Trophoblast cell (in vitro differentiated cells and primary cell): ENCODE data around the gene PAQR7.

Experiments
- DNase-seq, 2 donors: peaks; one replicate each; pipeline ENCODE4 v3.0.0-alpha.2; 2016
- H2AFZ ChIP-seq: 2 replicates; pipeline ENCODE4 v1.6.1; 2013; ENCODE audit warnings: low read length, moderate library complexity, mild to moderate bottlenecking; ENCODE audit not compliant: insufficient read depth, poor library complexity
- H2AK5ac ChIP-seq: 2 replicates; pipeline ENCODE4 v1.6.1; 2013; ENCODE audit warnings: mild to moderate bottlenecking, low read length
- H2BK120ac ChIP-seq: 2 replicates; pipeline ENCODE4 v1.6.1; 2013; ENCODE audit warnings: low read length, mild to moderate bottlenecking, moderate library complexity; ENCODE audit not compliant: insufficient read depth, poor library complexity
- H2BK12ac ChIP-seq: 2 replicates; pipeline ENCODE4 v1.6.1; 2013; ENCODE audit warnings: mild to moderate bottlenecking, low read length, moderate library complexity
- H2BK5ac ChIP-seq: 2 replicates; pipeline ENCODE4 v1.6.1; 2013; ENCODE audit warnings: low read length, low read depth, moderate library complexity, mild to moderate bottlenecking; ENCODE audit not compliant: poor library complexity
- H3K14ac ChIP-seq: 2 replicates; pipeline ENCODE4 v1.6.1; 2013; ENCODE audit warnings: mild to moderate bottlenecking, low read length
- H3K18ac ChIP-seq: 2 replicates; pipeline ENCODE4 v1.6.1; 2013; ENCODE audit warnings: mild to moderate bottlenecking, low read length
- H3K23ac ChIP-seq: 2 replicates; pipeline ENCODE4 v1.6.1; 2013; ENCODE audit warnings: low read length
- H3K27ac ChIP-seq: 2 replicates; pipeline ENCODE4 v1.5.1; 2013; ENCODE audit warnings: low read depth, mild to moderate bottlenecking, inconsistent platforms, low read length, moderate library complexity
- H3K27me3 ChIP-seq: 2 replicates; pipeline ENCODE4 v1.6.1; 2013; ENCODE audit warnings: inconsistent platforms, mild to moderate bottlenecking, low read length, moderate library complexity; ENCODE audit not compliant: insufficient read depth
- H3K36me3 ChIP-seq, 2 experiments: 1 replicate in 1 of 2; 2 replicates in 1 of 2; pipeline ENCODE4 v1.6.1; 2013; ENCODE audit warnings: low read length in 2 of 2, mild to moderate bottlenecking in 2 of 2, moderate library complexity in 1 of 2; ENCODE audit not compliant: insufficient read depth in 2 of 2, control insufficient read depth in 1 of 2
- H3K4ac ChIP-seq: 2 replicates; pipeline ENCODE4 v1.6.1; 2013; ENCODE audit warnings: low read depth, mild to moderate bottlenecking, low read length, moderate library complexity
- H3K4me1 ChIP-seq, 2 experiments: 1 replicate in 1 of 2; 2 replicates in 1 of 2; pipeline ENCODE4 v1.6.1; 2013; ENCODE audit warnings: low read length in 2 of 2, mild to moderate bottlenecking in 2 of 2, moderate library complexity in 1 of 2; ENCODE audit not compliant: insufficient read depth in 2 of 2, control insufficient read depth in 1 of 2
- H3K4me2 ChIP-seq: 2 replicates; pipeline ENCODE4 v1.6.1; 2013; ENCODE audit warnings: inconsistent platforms, mild to moderate bottlenecking, low read length, moderate library complexity
- H3K4me3 ChIP-seq: 2 replicates; pipeline ENCODE4 v1.5.1; 2013; ENCODE audit warnings: mild to moderate bottlenecking, low read depth, low read length, inconsistent platforms
- H3K79me1 ChIP-seq: one replicate; pipeline ENCODE4 v1.6.1; 2013; ENCODE audit warnings: low read length
- H3K79me2 ChIP-seq: 2 replicates; pipeline ENCODE4 v1.6.1; 2013; ENCODE audit warnings: low read length, mild to moderate bottlenecking; ENCODE audit not compliant: control insufficient read depth, insufficient read depth, poor library complexity
- H3K9ac ChIP-seq: 2 replicates; pipeline ENCODE4 v1.6.1; 2013; ENCODE audit warnings: mild to moderate bottlenecking, low read length
- H3K9me3 ChIP-seq: 2 replicates; pipeline ENCODE4 v1.6.1; 2013; ENCODE audit warnings: low read depth, mild to moderate bottlenecking, control low read depth, inconsistent platforms, low read length; ENCODE audit not compliant: insufficient read depth
- H4K12ac ChIP-seq: 2 replicates; pipeline ENCODE4 v1.6.1; 2013; ENCODE audit warnings: low read depth, mild to moderate bottlenecking, low read length, moderate library complexity
- H4K8ac ChIP-seq: 2 replicates; pipeline ENCODE4 v1.6.1; 2013; ENCODE audit warnings: low read depth, mild to moderate bottlenecking, low read length, moderate library complexity
- H4K91ac ChIP-seq: one replicate; pipeline ENCODE4 v1.6.1; 2013; ENCODE audit warnings: low read depth, mild to moderate bottlenecking, low read length, moderate library complexity
- WGBS: extraction: QIAGEN DNeasy Blood & Tissue Kit; methylation state at CpG from one replicate; pipeline ENCODE4 v1.1.7; 2013; ENCODE audit warnings: missing lambda C conversion rate; ENCODE audit not compliant: insufficient read length, insufficient coverage; ENCODE audit errors: extremely low coverage; 5-methylcytosine and 5-hydroxymethylcytosine counted together

The PAQR7 gene

DNA sequence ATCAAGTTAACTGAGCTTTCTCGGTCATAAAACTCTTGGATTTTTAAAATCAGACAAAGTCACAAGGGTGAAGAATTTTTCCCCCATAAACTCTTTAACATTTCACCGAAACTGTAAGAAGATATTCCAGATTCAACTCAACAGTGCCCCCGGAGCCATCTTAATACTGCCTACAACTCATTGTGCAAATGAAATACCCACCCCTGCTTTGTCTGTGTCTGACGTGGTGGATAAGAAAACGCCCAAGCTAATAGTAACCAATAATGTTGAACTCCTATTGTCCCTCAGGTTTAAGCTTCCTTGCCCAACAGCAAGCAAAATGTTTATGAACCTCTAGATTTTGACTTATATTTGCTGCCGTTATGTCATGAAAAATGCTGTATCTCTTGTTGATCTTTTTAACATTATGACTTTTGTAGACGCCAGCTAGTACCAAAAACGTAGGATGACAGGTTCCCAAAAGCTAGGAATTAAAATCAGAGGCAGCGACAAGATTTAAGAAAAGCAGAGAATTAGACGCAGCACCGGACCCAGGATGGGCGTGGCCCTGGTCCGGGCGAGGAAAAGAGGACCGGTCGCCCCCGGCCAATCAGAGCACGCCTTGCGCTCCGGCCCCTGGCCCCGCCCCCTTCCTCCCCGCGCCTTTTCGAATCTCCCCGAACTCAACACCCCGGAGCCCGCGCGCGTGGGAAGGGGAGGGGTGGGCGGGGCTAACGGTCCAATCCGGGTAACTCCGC, 29.6 kb upstream of the PAQR7 start:
- peak; percentile 67 to 84 for DNase-seq
- no peak overlapping the region for H3K14ac ChIP-seq
- no peak overlapping the region for H2BK12ac ChIP-seq
- H3K36me3 ChIP-seq, result peaks cover 8 to 22% of the 10 kb centered on the region in 2 experiments
- no peak overlapping the region for H3K18ac ChIP-seq
- H2AK5ac ChIP-seq, result no peak overlapping the region
- no peaks in the 10 kb centered on the region for H3K27me3 ChIP-seq
- H2AFZ ChIP-seq, result no peak overlapping the region
- H4K12ac ChIP-seq, result no peak overlapping the region
- peak overlapping the region; percentile 90 for H4K8ac ChIP-seq
- peaks cover 4 to 12% of the 10 kb centered on the region in 2 experiments for H3K4me1 ChIP-seq
- peaks cover 14% of the 10 kb centered on the region for H3K79me2 ChIP-seq
- no peak overlapping the region for H3K23ac ChIP-seq
- WGBS, result no CpG with 5 or more reads among the region's 34 CpGs
- peak overlapping the region; percentile 96 for H3K4me2 ChIP-seq
- H3K79me1 ChIP-seq, result peaks cover 10% of the 10 kb centered on the region
- peak overlapping the region; percentile 96 for H3K4me3 ChIP-seq
- no peak overlapping the region for H3K27ac ChIP-seq
- H2BK5ac ChIP-seq, result no peak overlapping the region
- H4K91ac ChIP-seq, result no peak overlapping the region
- peak overlapping the region; percentile 71 for H3K9ac ChIP-seq
- H3K9me3 ChIP-seq, result no peaks in the 10 kb centered on the region
- peak overlapping the region; percentile 68 for H3K4ac ChIP-seq
- H2BK120ac ChIP-seq, result no peak overlapping the region

DNA sequence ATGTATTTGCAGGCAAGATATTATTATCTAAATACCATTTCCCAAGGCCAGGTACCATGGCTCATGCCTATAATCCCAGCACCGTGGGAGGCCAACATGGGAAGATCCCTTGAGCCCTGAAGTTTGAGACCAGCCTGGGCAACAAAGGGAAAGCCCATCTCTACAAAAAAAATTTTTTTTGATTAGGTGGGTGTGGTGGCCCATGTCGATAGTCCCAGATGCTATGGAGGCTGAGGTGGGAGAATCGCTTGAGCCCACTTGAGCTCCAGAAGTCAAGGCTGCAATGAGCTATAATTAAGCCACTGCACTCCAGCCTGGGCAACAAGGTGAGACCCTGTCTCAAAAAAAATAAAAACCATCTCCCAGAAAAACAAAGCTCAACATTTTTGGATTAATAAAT, 28.5 kb upstream of the PAQR7 start:
- no peak overlapping the region for H3K18ac ChIP-seq
- no peak overlapping the region for H3K4me3 ChIP-seq
- H4K12ac ChIP-seq, result no peak overlapping the region
- no peak overlapping the region for H2BK120ac ChIP-seq
- no peak overlapping the region for H4K8ac ChIP-seq
- no peak overlapping the region for H2AK5ac ChIP-seq
- peaks cover 4 to 12% of the 10 kb centered on the region in 2 experiments for H3K4me1 ChIP-seq
- H4K91ac ChIP-seq, result no peak overlapping the region
- no peak overlapping the region for H2BK5ac ChIP-seq
- no peaks in the 10 kb centered on the region for H3K9me3 ChIP-seq
- DNase-seq, result no peak
- H3K23ac ChIP-seq, result no peak overlapping the region
- no peak overlapping the region for H3K9ac ChIP-seq
- no CpG with 5 or more reads among the region's 3 CpGs for WGBS
- H3K27ac ChIP-seq, result no peak overlapping the region
- no peak overlapping the region for H2BK12ac ChIP-seq
- H3K4ac ChIP-seq, result peak overlapping the region; percentile 91
- peaks cover 9 to 31% of the 10 kb centered on the region in 2 experiments for H3K36me3 ChIP-seq
- H3K27me3 ChIP-seq, result no peaks in the 10 kb centered on the region
- no peak overlapping the region for H2AFZ ChIP-seq
- H3K4me2 ChIP-seq, result peak overlapping the region; percentile 57
- peaks cover 10% of the 10 kb centered on the region for H3K79me1 ChIP-seq
- H3K79me2 ChIP-seq, result peaks cover 14% of the 10 kb centered on the region
- H3K14ac ChIP-seq, result no peak overlapping the region

- H3K4ac ChIP-seq, result peak overlapping the region; percentile 12
- H3K14ac ChIP-seq, result no peak overlapping the region
- H3K9me3 ChIP-seq, result no peaks in the 10 kb centered on the region
- no peak overlapping the region for H3K9ac ChIP-seq
- peaks cover 14% of the 10 kb centered on the region for H3K79me2 ChIP-seq
- no peak overlapping the region for H4K8ac ChIP-seq
- DNase-seq, result no peak
- H3K4me1 ChIP-seq, result peaks cover 4 to 12% of the 10 kb centered on the region in 2 experiments
- H3K79me1 ChIP-seq, result peaks cover 10% of the 10 kb centered on the region
- H3K4me2 ChIP-seq, result no peak overlapping the region
- no peak overlapping the region for H4K91ac ChIP-seq
- H2BK12ac ChIP-seq, result no peak overlapping the region
- no peaks in the 10 kb centered on the region for H3K27me3 ChIP-seq
- H2AK5ac ChIP-seq, result no peak overlapping the region
- H3K23ac ChIP-seq, result no peak overlapping the region
- no peak overlapping the region for H2BK5ac ChIP-seq
- no peak overlapping the region for H2BK120ac ChIP-seq
- H4K12ac ChIP-seq, result no peak overlapping the region
- no CpG with 5 or more reads among the region's 3 CpGs for WGBS
- H3K27ac ChIP-seq, result no peak overlapping the region
- H3K4me3 ChIP-seq, result no peak overlapping the region
- no peak overlapping the region for H3K18ac ChIP-seq
- no peak overlapping the region for H2AFZ ChIP-seq
- H3K36me3 ChIP-seq, result peaks cover 18 to 46% of the 10 kb centered on the region in 2 experiments
Measured at GRCh38 chr1:25902462-25902861, 27.0 kb upstream of the PAQR7 start.

- no peaks in the 10 kb centered on the region for H3K9me3 ChIP-seq
- no peak overlapping the region for H3K4ac ChIP-seq
- no peak overlapping the region for H4K12ac ChIP-seq
- H4K91ac ChIP-seq, result no peak overlapping the region
- no peak overlapping the region for H2AK5ac ChIP-seq
- H3K14ac ChIP-seq, result no peak overlapping the region
- WGBS, result no CpG with 5 or more reads among the region's 5 CpGs
- no peak for DNase-seq
- no peaks in the 10 kb centered on the region for H3K27me3 ChIP-seq
- no peak overlapping the region for H2BK5ac ChIP-seq
- H3K18ac ChIP-seq, result no peak overlapping the region
- no peak overlapping the region for H2BK12ac ChIP-seq
- H3K79me2 ChIP-seq, result peaks cover 5% of the 10 kb centered on the region
- no peak overlapping the region for H3K27ac ChIP-seq
- no peak overlapping the region for H3K4me3 ChIP-seq
- no peak overlapping the region for H3K4me2 ChIP-seq
- H2BK120ac ChIP-seq, result no peak overlapping the region
- H3K23ac ChIP-seq, result no peak overlapping the region
- H4K8ac ChIP-seq, result no peak overlapping the region
- H3K79me1 ChIP-seq, result no peaks in the 10 kb centered on the region
- H3K4me1 ChIP-seq, result peaks cover 0 to 6% of the 10 kb centered on the region in 2 experiments
- no peak overlapping the region for H3K9ac ChIP-seq
- H2AFZ ChIP-seq, result no peak overlapping the region
- H3K36me3 ChIP-seq, result peaks cover 18 to 50% of the 10 kb centered on the region in 2 experiments
Measured at GRCh38 chr1:25900219-25900618, 24.7 kb upstream of the PAQR7 start.
